Mesothelial cell of epicardium (in vitro differentiated cells): ENCODE data around the gene CYP4A22. TPM values are rescaled to one million over a fixed set of nuclear protein-coding genes. Genes with fewer than 3 reads are reported as not detected.

Source experiments
- DNase-seq, 2 experiments: peaks; one replicate each; pipeline ENCODE4 v3.0.0; 2021; ENCODE audit warnings: low spot score in 2 of 2; ENCODE audit not compliant: unreplicated experiment in 2 of 2
- H3K27ac Mint-ChIP-seq: 2 replicates; pipeline ENCODE4 v1.8.0; 2021; ENCODE audit warnings: mixed read lengths
- H3K27me3 Mint-ChIP-seq: 2 replicates; pipeline ENCODE4 v1.8.0; 2021; ENCODE audit warnings: low read depth, mixed read lengths
- H3K36me3 Mint-ChIP-seq: 2 replicates; pipeline ENCODE4 v1.8.0; 2021; ENCODE audit warnings: mixed read lengths
- H3K4me1 Mint-ChIP-seq: 2 replicates; pipeline ENCODE4 v1.8.0; 2021; ENCODE audit warnings: mixed read lengths
- H3K4me3 Mint-ChIP-seq: 2 replicates; pipeline ENCODE4 v1.8.0; 2021; ENCODE audit warnings: mild to moderate bottlenecking, moderate library complexity, mixed read lengths
- H3K9me3 Mint-ChIP-seq: 2 replicates; pipeline ENCODE4 v1.8.0; 2021; ENCODE audit warnings: mixed read lengths
- CTCF ChIP-seq: fragments of 200-600 bp; sonication (generic); IDR thresholded peaks from one replicate; pipeline ENCODE4 v1.5.0; 2021; ENCODE audit warnings: antibody characterized with exemption; ENCODE audit not compliant: unreplicated experiment
- total RNA-seq: library from RNA; stranded (reverse); gene quantifications from 3 replicates; pipeline ENCODE4 v1.2.1, GENCODE V29; 2021

The CYP4A22 gene
- total RNA-seq, 1 donor from 2014 or later = not detected

- Mint-ChIP-seq H3K9me3 (peaks cover 18% of the 10 kb centered on the region), H3K4me3 (no peak overlapping the region), H3K36me3 (no peaks in the 10 kb centered on the region), H3K4me1 (no peaks in the 10 kb centered on the region), H3K27me3 (peaks cover 12% of the 10 kb centered on the region), H3K27ac (no peak overlapping the region)
- TF ChIP-seq CTCF = no peak
- DNase-seq = no peak
Observed at GRCh38 chr1:47160716-47161115, 23.5 kb downstream of the CYP4A22 start.

DNA sequence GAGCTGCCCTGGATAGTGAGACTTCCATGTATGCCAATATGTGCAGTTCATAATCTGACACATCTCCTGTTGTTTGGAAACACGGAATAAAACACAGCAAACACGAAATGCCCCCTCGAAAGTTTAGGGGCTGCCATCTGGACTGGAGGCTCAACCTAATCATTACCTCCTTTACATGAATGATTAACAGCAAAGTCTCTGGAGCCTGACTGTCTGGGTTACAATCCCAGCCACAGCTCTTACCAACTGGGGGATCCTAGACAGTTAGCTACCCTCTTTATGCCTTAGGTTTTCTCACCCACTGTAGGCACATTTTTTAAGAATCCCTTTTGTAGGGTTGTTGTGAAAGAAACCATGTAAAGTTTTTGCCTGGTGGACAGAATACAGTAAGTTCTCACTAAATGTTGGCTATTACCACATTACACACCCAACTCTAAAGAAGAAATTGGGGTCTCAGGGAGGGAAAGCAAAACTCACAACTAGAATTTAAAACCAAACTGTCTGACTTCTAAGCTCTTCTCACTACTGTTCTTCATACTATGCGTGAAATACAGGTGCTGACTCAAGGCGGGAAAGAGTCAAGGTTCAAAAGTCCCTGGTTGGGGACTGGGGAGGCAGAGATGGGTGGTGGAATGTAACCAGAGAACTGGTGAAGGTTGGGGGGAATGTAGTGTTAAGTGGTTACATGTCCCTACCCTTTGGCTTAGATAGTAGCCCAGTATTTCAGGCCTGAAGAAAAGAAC is 24.2 kb downstream of the CYP4A22 start:
- Mint-ChIP-seq H3K27me3 (peaks cover 12% of the 10 kb centered on the region), H3K4me1 (no peaks in the 10 kb centered on the region), H3K9me3 (peaks cover 11% of the 10 kb centered on the region), H3K27ac (no peak overlapping the region), H3K4me3 (no peak overlapping the region), H3K36me3 (no peaks in the 10 kb centered on the region)
- no peak for TF ChIP-seq CTCF
- no peak for DNase-seq

DNA sequence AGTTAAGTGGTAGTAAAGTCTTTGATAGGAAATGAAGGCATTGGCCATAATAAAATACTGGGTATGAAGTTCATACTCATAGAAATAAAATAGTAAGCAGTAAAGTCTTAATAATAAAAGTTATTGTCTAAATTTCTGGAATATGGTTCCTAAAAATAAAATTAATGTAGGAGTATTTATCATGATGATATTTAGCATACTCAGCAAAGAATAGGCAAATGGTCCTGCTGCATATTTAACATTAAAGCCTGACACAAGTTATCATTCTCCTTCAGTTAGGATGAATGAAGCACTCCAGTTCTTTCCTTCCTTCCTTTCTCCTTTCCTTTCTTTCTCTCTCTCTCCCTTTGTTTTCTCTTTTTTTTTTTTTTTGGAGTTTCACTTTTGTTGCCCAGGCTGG is 27.3 kb downstream of the CYP4A22 start:
- Mint-ChIP-seq H3K36me3 (no peaks in the 10 kb centered on the region), H3K4me1 (no peaks in the 10 kb centered on the region), H3K27me3 (peaks cover 9% of the 10 kb centered on the region), H3K4me3 (no peak overlapping the region), H3K9me3 (peaks cover 16% of the 10 kb centered on the region), H3K27ac (no peak overlapping the region)
- no peak for TF ChIP-seq CTCF
- no peak for DNase-seq

DNA sequence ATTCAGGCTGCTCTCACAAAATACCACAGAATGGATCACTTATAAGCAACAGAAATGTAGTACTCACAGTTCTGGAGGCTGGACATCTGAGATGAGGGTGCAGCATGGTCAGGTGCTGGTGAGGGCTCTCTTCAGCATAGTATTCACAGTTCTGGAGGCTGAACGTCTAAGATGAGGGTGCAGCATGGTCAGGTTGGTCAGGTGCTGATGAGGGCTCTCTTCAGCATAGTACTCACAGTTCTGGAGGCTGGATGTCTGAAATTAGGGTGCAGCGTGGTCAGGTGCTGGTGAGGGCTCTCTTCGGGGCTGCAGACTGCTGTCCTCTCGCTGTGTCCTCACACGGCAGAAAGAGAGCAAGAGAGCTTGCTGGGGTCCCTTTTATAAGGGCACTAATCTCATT is 35.5 kb downstream of the CYP4A22 start:
- H3K9me3 Mint-ChIP-seq = no peaks in the 10 kb centered on the region
- no peak for TF ChIP-seq CTCF
- H3K27me3 Mint-ChIP-seq = peaks cover 28% of the 10 kb centered on the region
- no peaks in the 10 kb centered on the region for H3K36me3 Mint-ChIP-seq
- H3K27ac Mint-ChIP-seq = no peak overlapping the region
- no peaks in the 10 kb centered on the region for H3K4me1 Mint-ChIP-seq
- no peak overlapping the region for H3K4me3 Mint-ChIP-seq
- DNase-seq = no peak

DNA sequence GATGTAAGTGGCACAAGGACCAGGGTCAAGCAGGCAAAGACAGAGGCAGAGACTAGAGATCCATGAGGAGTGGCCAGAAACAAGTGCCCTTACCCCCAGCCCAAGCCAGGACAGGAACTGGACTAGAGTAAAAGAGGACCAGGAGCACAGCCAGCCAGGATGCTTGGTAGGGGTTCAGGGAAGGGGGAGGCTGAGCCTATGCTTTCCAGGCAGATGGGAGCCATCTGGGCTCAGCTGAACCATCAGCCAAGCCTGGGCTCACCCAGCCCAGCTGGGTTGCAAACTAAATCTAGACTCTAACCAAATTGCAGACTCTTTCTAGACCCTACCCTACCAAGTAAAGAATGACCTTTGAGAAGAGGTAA is 37.4 kb downstream of the CYP4A22 start:
- Mint-ChIP-seq H3K27ac (no peak overlapping the region), H3K4me3 (no peak overlapping the region), H3K9me3 (no peaks in the 10 kb centered on the region), H3K27me3 (peaks cover 32% of the 10 kb centered on the region), H3K4me1 (peaks cover 10% of the 10 kb centered on the region), H3K36me3 (no peaks in the 10 kb centered on the region)
- DNase-seq = peak in 1 of 2 experiments; percentile 20
- TF ChIP-seq CTCF = no peak
